ENCODE data around the gene PAGE2B.
"Not testable (repeated sequence)": the region's sequence is repeated elsewhere in the genome, so short reads cannot be mapped to it uniquely, and the experiment has no call there.

PAGE2B gene

GRCh38 chrX:55111578-55112254 lies 36.9 kb downstream of the PAGE2B start:
- DNase-seq, result peak; percentile 63

DNA sequence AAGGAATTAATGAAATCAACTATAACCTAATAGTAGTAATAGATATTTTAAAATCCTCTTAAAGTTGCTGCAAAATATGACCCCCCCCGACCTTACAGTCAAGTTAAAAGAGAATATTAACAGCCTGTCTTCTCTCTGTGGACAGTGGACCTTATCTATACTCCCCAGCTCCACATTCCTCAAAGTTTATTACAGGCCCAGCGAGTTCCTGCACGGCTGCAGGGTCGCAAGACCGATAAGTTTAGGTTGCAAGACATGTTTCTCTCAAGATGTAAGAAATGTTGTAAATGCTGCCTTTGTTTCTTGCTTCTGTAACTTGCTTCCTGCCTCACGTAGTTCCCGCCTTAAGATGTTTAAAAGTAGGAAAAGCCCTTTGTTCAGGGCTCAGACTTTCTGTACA lies 41.8 kb downstream of the PAGE2B start:
- not testable (repeated sequence) for DNase-seq

GRCh38 chrX:55118574-55118973 lies 43.7 kb downstream of the PAGE2B start:
- no peak for DNase-seq

GRCh38 chrX:55119271-55119670 lies 44.4 kb downstream of the PAGE2B start:
- no peak for DNase-seq

DNA sequence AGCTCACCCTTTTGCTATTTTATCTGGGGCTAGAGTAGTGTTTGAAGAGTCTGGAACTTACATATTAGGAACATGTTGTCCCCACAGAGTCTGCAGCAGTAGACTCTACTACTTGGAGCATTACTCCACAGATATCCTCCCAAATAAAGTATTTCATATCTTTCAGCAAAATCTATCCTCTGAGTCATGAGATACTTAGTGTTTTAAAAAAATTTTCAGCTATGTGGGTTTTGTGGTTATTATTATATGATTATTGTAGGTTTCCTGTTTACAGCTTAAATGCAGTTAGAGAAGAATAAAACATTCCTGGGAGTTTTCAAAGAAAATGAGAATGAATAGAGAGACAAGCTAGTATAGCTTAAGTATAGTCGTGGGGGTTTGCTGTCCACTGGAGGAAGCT lies 44.9 kb downstream of the PAGE2B start:
- no peak for DNase-seq

DNA sequence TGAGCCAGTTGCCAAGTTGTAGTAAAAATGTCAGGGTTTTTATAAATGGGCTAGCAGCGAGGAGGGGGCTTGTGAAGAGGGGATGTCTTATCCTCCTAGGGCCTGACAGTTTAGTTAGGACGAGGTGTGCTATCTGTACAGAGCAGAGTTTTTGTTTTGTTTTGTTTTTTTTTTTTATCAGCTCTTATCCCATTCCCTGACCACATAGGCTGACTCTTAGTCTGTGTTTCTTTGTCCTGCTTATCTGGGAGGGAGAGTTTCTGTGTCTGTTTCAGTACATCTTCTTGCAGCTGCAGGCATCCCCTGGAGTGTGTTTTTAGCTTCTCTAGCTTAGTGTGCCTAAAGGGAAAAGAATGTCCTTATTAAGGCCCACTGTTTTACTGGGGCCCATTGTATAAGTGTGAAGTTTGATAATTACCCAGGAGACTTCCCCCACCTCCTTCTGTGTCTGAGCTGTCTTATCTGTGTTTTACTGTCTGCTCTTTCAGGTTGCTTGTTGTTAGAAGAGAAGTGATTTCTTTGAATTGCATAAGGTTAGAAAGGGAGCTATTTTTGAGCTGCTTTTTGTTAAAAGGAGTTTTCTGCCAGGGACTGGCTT lies 46.0 kb downstream of the PAGE2B start:
- no peak for DNase-seq

GRCh38 chrX:55123900-55124299 lies 49.1 kb downstream of the PAGE2B start:
- no peak for DNase-seq

GRCh38 chrX:55127692-55128091 lies 52.9 kb downstream of the PAGE2B start:
- no peak for DNase-seq
